ENCODE data around the gene C2orf92.

GRCh38 chr2:97711394-97711711 lies 41.8 kb downstream of the C2orf92 start:
- TF ChIP-seq CTCF (IDR thresholded peaks at IDR 0.05) (no peak), POLR2A (IDR thresholded peaks at IDR 0.05) (no peak)
